T follicular helper cell (primary cell): ENCODE measurements around the gene TENT4A.

Experiments used
- DNase-seq: peaks from one replicate; pipeline ENCODE4 v3.0.0-alpha.2; 2020; ENCODE audit warnings: low read depth

The TENT4A gene

GRCh38 chr5:6803981-6804550 is 90.8 kb downstream of the TENT4A start:
- DNase-seq, result no peak

- no peak for DNase-seq
Measured at GRCh38 chr5:6804766-6805501, 91.7 kb downstream of the TENT4A start.

- no peak for DNase-seq
Measured at GRCh38 chr5:6805841-6806240, 92.6 kb downstream of the TENT4A start.
